Thoracic aorta (tissue), 2 donors: ENCODE measurements around the gene PTRH1. TPM values are rescaled to one million over a fixed set of nuclear protein-coding genes. Genes with fewer than 3 reads are reported as not detected.

Source experiments
- ATAC-seq: fragments of 150-250 bp; one replicate; pipeline ENCODE4 v1.8.0; 2017; ENCODE audit warnings: low read depth; ENCODE audit not compliant: insufficient number of reproducible peaks, low FRiP score
- DNase-seq: peaks from one replicate; pipeline ENCODE4 v3.0.0-alpha.2; 2020; ENCODE audit warnings: low spot score
- H3K27ac ChIP-seq, 2 donors: fragments of 200-600 bp; sonication (generic); 1 replicate in 1 of 2; 2 replicates in 1 of 2; pipeline ENCODE4 v1.5.1; 2016; ENCODE audit warnings: mild to moderate bottlenecking in 2 of 2, moderate library complexity in 2 of 2
- H3K27me3 ChIP-seq: fragments of 200-600 bp; sonication (generic); replicated peaks from 2 replicates; pipeline ENCODE4 v1.6.0; 2016; ENCODE audit warnings: mild to moderate bottlenecking; ENCODE audit not compliant: insufficient read depth
- H3K36me3 ChIP-seq: fragments of 200-600 bp; sonication (generic); one replicate; pipeline ENCODE4 v1.5.1; 2016
- H3K4me1 ChIP-seq, 2 donors: fragments of 200-600 bp; sonication (generic); 1 replicate in 1 of 2; 2 replicates in 1 of 2; pipeline versions ENCODE4 v1.5.1 to v1.6.0; 2016; ENCODE audit warnings: low read depth in 2 of 2, mild to moderate bottlenecking in 1 of 2; ENCODE audit not compliant: control insufficient read depth in 1 of 2
- H3K4me3 ChIP-seq: fragments of 200-600 bp; sonication (generic); 2 replicates; pipeline ENCODE4 v1.5.1; 2016; ENCODE audit warnings: mild to moderate bottlenecking
- H3K9me3 ChIP-seq: fragments of 200-600 bp; sonication (generic); 2 replicates; pipeline ENCODE4 v1.5.1; 2016
- total RNA-seq, 2 donors: library from RNA; depleted of rRNA; stranded (reverse); fragments of >200 nt; gene quantifications; one replicate each; pipeline versions ENCODE4 v1.1.0 to v1.2.3, GENCODE V29; 2016
- TF ChIP-seq, protein P1 (sequence below): fragments of 200-600 bp; sonication (generic); IDR thresholded peaks from one replicate; pipeline ENCODE4 v1.5.1; 2019; ENCODE audit warnings: antibody characterized with exemption

Gene PTRH1
- total RNA-seq, 2 donors from 2014 or later, result 9.3 to 25.9 TPM

DNA sequence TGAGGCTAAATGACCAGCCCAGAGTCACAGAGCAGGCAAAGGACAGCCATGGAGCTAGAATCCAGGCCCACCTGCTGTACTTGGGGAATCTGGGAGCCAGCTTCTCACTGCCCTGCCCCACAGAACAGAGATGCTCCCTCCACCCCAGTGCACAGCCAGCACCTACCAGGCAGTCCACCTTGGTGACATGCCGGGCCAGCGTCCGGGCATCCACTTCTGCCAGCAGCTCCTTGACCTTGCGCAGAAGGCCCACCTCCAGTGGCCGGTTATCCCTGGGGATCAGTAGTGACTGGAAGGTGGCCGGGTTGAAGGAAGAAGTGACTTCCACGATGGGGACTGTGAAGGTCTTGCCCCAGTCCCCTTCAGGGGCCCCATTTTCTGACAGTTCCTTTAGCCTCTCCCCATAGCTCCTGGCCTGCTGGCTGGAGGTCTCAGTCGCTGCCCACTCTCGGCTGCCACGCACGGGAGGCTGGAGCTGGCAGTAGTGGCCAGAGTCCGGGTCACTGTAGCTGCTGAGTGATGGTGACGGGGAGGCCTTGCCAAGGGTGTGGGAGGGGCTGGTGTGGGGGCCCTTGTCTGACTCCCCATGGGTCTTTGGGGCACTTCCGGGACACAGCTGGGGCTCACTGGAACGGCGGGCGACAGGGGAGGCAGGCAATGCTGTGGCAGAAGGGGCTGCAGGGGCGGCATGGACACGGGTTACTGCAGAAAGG, 29.1 kb upstream of the PTRH1 start:
- Histone ChIP-seq H3K9me3 (no peaks in the 10 kb centered on the region), H3K27ac (no peak overlapping the region), H3K27me3 (no peaks in the 10 kb centered on the region), H3K4me3 (no peak overlapping the region), H3K36me3 (no peaks in the 10 kb centered on the region), H3K4me1 (no peaks in the 10 kb centered on the region)
- TF ChIP-seq, protein P1, sequence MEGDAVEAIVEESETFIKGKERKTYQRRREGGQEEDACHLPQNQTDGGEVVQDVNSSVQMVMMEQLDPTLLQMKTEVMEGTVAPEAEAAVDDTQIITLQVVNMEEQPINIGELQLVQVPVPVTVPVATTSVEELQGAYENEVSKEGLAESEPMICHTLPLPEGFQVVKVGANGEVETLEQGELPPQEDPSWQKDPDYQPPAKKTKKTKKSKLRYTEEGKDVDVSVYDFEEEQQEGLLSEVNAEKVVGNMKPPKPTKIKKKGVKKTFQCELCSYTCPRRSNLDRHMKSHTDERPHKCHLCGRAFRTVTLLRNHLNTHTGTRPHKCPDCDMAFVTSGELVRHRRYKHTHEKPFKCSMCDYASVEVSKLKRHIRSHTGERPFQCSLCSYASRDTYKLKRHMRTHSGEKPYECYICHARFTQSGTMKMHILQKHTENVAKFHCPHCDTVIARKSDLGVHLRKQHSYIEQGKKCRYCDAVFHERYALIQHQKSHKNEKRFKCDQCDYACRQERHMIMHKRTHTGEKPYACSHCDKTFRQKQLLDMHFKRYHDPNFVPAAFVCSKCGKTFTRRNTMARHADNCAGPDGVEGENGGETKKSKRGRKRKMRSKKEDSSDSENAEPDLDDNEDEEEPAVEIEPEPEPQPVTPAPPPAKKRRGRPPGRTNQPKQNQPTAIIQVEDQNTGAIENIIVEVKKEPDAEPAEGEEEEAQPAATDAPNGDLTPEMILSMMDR, result no peak
- ATAC-seq, result no peak
- no peak for DNase-seq

DNA sequence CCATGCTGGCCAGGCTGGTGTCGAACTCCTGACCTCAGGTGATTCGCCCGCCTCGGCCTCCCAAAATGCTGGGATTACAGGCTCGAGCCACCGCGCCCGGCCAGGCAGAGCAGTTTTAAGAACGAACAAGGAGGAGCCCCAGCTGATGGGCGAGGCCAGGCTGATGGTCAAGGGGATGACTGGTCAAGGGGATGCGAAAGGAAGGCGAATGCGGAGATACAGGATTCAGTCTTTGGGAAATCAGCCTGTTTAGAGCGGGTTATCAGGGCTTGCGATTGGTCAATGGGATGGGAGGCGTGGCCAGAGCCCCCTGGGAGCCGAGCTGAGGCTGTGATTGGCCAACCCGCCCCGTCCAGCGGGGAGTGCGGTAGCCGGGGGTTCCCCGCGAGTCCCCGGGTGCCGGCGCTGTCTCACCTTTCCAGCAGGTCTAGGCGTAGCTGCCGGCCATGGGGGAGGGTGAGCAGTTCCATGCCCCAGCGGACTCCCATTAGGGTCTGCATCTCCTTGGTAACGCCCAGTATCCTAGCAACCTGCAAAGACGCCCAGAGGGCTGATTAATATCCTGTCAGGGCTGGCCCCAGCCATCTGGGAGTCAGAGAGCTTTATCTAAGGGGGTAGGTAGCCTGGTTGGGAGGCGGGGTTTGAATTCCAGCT, 27.1 kb upstream of the PTRH1 start:
- TF ChIP-seq, protein P1, result no peak
- Histone ChIP-seq H3K4me3 (no peak overlapping the region), H3K4me1 (no peaks in the 10 kb centered on the region), H3K9me3 (no peaks in the 10 kb centered on the region), H3K27ac (no peak overlapping the region), H3K27me3 (no peaks in the 10 kb centered on the region), H3K36me3 (no peaks in the 10 kb centered on the region)
- DNase-seq (no peak), ATAC-seq (no peak)

DNA sequence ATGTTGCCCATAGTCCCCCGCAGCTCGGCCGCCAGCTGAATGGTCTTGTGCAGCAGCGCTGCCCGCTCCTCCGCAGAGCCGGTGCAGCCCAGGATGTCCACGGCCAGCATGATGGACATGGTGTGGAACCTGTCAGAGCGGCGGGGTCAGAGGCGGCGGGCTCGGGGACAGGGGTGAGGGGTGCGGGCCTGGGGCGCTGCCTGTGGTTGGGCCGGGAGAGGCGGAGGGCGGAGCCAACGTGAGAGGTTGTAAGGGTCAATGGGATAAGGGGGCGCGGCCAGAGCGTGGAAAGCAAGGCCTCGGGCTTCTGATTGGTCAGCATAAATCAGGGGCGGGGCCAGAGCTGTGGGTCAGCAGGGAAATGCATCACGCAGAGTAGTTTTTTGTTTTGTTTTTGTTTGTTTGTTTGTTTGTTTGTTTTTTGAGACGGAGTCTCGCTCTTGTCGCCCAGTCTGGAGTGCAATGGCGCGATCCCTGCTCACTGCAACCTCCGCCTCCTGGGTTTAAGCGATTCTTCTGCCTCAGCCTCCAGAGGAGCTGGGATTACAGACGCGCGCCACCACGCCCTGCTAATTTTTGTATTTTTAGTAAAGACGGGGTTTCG, 26.5 kb upstream of the PTRH1 start:
- no peak for DNase-seq
- no peaks in the 10 kb centered on the region for H3K36me3 ChIP-seq
- H3K27me3 ChIP-seq, result no peaks in the 10 kb centered on the region

DNA sequence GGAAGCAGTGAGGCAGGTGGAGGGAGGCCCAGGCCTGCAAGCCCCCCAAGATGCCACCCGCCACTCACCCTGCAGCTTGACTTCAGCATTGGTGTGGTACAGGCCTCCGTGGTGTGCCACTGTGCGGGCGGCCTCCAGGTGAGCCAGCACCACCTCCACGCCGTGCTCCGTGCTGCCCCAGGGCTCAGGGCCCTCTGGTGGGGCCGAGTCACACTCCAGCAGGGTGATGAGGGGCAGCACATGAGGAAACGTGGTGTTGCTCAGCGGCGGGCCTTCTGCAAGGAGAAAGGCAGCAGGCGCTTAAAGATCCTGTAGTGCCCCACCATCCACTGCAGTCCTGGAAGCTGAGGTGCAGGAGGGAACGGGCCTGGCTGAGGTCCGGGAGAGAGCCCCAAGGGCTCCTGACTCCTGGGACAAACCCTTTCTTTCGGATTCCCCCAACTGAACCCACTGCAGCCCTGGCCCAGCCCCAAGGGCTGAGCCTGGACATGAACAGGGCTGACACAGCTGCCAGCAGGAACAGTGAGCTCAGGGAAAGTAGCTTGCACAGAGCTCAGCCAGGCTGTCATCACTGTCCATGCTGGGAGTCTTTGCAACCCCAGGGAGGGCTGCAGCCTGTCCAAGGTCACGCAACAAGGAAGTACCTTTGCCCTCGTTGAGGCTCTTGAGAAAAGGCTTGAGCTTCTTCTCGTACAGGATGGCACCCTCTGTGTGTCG, 24.3 kb upstream of the PTRH1 start:
- TF ChIP-seq, protein P1, result no peak
- no peak for DNase-seq
- Histone ChIP-seq H3K27ac (no peak overlapping the region), H3K27me3 (no peaks in the 10 kb centered on the region), H3K4me1 (peaks cover 0 to 4% of the 10 kb centered on the region in 2 donors), H3K4me3 (no peak overlapping the region), H3K9me3 (no peaks in the 10 kb centered on the region), H3K36me3 (no peaks in the 10 kb centered on the region)
- no peak for ATAC-seq

More for the DNA sequence above, 26.5 kb upstream of the PTRH1 start:
- no peaks in the 10 kb centered on the region for H3K4me1 ChIP-seq
- ATAC-seq, result no peak
- TF ChIP-seq, protein P1, result no peak
- H3K4me3 ChIP-seq, result no peak overlapping the region
- H3K27ac ChIP-seq, result no peak overlapping the region
- H3K9me3 ChIP-seq, result no peaks in the 10 kb centered on the region

DNA sequence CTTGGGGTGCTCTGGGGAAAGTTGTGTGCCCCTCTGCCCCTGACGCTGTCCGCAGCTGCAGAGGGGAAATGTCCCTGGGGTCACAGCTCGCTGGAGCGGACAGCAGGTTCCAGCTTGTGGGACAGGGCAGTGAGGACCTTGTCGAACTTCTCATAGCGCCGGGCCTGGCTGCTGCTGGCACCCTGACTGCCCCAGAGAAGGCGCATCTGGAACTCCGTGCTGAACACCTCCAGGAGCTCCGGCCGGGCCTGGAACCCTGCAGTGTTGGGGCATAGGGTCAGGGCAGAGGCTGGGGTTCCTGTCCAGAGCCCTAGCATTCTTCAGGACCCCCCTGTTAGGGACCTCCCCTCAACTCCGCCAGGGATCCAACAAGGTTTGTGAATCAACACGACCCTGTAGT, 23.2 kb upstream of the PTRH1 start:
- peaks cover 4 to 11% of the 10 kb centered on the region in 2 donors for H3K4me1 ChIP-seq
- H3K9me3 ChIP-seq, result no peaks in the 10 kb centered on the region
- H3K27me3 ChIP-seq, result no peaks in the 10 kb centered on the region
- TF ChIP-seq, protein P1, result no peak
- no peak overlapping the region for H3K27ac ChIP-seq
- no peaks in the 10 kb centered on the region for H3K36me3 ChIP-seq
- no peak overlapping the region for H3K4me3 ChIP-seq
- DNase-seq (no peak), ATAC-seq (no peak)
